Esophagus squamous epithelium (tissue), 4 donors: ENCODE results near the gene METTL1.

Experiments used
- POLR2A ChIP-seq, 4 donors: fragments of 450-650 bp; IDR thresholded peaks; one replicate each; pipeline ENCODE4 v1.6.1; 2017; ENCODE audit warnings: antibody characterized with exemption in 4 of 4, mild to moderate bottlenecking in 4 of 4, moderate library complexity in 3 of 4
- TF ChIP-seq, protein P1 (sequence below), 6 experiments: fragments of 450-650 bp in 4 of 6; fragments of 200-600 bp in 2 of 6; sonication (generic) in 2 of 6; IDR thresholded peaks; one replicate each; pipeline ENCODE4 v1.5.1; 2016 to 2019; ENCODE audit warnings: antibody characterized with exemption in 6 of 6, mild to moderate bottlenecking in 4 of 6, moderate library complexity in 4 of 6

DNA sequence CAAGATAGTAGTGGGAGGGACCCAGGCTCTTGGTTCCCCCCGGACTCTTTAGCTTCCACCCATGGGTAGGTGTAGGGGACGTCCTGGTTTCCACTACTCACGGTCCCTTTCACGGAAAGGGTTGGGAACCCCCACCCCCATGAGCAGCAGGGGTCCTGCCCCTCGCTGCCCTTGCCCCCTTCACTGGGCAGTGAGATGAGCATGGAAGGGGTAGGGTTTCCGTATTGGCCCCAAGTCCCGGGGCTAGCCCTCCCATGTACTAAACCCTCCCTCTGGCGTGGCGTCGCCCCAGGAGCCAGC is 46.1 kb downstream of the METTL1 start:
- TF ChIP-seq, protein P1, sequence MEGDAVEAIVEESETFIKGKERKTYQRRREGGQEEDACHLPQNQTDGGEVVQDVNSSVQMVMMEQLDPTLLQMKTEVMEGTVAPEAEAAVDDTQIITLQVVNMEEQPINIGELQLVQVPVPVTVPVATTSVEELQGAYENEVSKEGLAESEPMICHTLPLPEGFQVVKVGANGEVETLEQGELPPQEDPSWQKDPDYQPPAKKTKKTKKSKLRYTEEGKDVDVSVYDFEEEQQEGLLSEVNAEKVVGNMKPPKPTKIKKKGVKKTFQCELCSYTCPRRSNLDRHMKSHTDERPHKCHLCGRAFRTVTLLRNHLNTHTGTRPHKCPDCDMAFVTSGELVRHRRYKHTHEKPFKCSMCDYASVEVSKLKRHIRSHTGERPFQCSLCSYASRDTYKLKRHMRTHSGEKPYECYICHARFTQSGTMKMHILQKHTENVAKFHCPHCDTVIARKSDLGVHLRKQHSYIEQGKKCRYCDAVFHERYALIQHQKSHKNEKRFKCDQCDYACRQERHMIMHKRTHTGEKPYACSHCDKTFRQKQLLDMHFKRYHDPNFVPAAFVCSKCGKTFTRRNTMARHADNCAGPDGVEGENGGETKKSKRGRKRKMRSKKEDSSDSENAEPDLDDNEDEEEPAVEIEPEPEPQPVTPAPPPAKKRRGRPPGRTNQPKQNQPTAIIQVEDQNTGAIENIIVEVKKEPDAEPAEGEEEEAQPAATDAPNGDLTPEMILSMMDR (IDR thresholded peaks at IDR 0.05), result no peak
- no peak for TF ChIP-seq POLR2A (IDR thresholded peaks at IDR 0.05)
